ENCODE measurements around the gene BMPR1A. TPM values are rescaled to one million over a fixed set of nuclear protein-coding genes. Genes with fewer than 3 reads are reported as not detected.

The BMPR1A gene
- total RNA-seq, 1 experiment from 2014 or later = 24.3 TPM

GRCh38 chr10:86867149-86867548 is 110.7 kb downstream of the BMPR1A start:
- Histone ChIP-seq H3K4me1 (replicated peaks; ENCODE audit: insufficient read depth) (no peaks in the 10 kb centered on the region), H3K4me2 (no peak overlapping the region), H3K27ac (no peak overlapping the region), H3K9me3 (ENCODE audit: insufficient read depth, low read depth) (no peaks in the 10 kb centered on the region), H3K79me2 (ENCODE audit: low read depth) (no peaks in the 10 kb centered on the region), H3K27me3 (ENCODE audit: insufficient read depth, low read depth) (no peaks in the 10 kb centered on the region), H3K36me3 (ENCODE audit: low read depth) (no peaks in the 10 kb centered on the region), H2AFZ (no peak overlapping the region), H3K4me3 (no peak overlapping the region), H3F3A (ENCODE audit: insufficient read depth, low read depth) (no peaks in the 10 kb centered on the region), H3K9me2 (ENCODE audit: insufficient read depth) (no peaks in the 10 kb centered on the region), H4K20me1 (ENCODE audit: insufficient read depth) (no peaks in the 10 kb centered on the region)
- intact Hi-C loops (cut with micrococcal nuclease; ENCODE audit: unreplicated experiment) = no loop called here
- DNase-seq = no peak
- BruUV-seq (replicated peaks) = no TSS peak
- ChIA-PET CTCF (no interaction called here), POLR2A (ENCODE audit: unreplicated experiment) (no interaction called here)
- TF ChIP-seq CTCF (conservative IDR thresholded peaks at IDR 0.05) (no peak), EZH2 (IDR thresholded peaks at IDR 0.05; ENCODE audit: low read depth) (no peak)

- no peak overlapping the region for H2AFZ ChIP-seq
- no TSS peak for BruUV-seq (replicated peaks)
- no peaks in the 10 kb centered on the region for H3K9me2 ChIP-seq (ENCODE audit: insufficient read depth)
- H3K9me3 ChIP-seq (ENCODE audit: insufficient read depth, low read depth) = no peaks in the 10 kb centered on the region
- no peaks in the 10 kb centered on the region for H3F3A ChIP-seq (ENCODE audit: insufficient read depth, low read depth)
- H3K36me3 ChIP-seq (ENCODE audit: low read depth) = no peaks in the 10 kb centered on the region
- ChIA-PET CTCF (no interaction called here), POLR2A (ENCODE audit: unreplicated experiment) (interaction anchor here (0.6 kb wide), 1 partner anchor 34 kb away, joined by 14 read pairs; no protein-coding TSS in a partner anchor)
- no peaks in the 10 kb centered on the region for H3K27me3 ChIP-seq (ENCODE audit: insufficient read depth, low read depth)
- no peak overlapping the region for H3K4me3 ChIP-seq
- H3K4me2 ChIP-seq = no peak overlapping the region
- no peaks in the 10 kb centered on the region for H4K20me1 ChIP-seq (ENCODE audit: insufficient read depth)
- no peak overlapping the region for H3K27ac ChIP-seq
- TF ChIP-seq CTCF (conservative IDR thresholded peaks at IDR 0.05) (no peak), EZH2 (IDR thresholded peaks at IDR 0.05; ENCODE audit: low read depth) (no peak)
- H3K79me2 ChIP-seq (ENCODE audit: low read depth) = no peaks in the 10 kb centered on the region
- H3K4me1 ChIP-seq (replicated peaks; ENCODE audit: insufficient read depth) = no peaks in the 10 kb centered on the region
- intact Hi-C loops (cut with micrococcal nuclease; ENCODE audit: unreplicated experiment) = no loop called here
- DNase-seq = no peak
These were observed 111.9 kb downstream of the BMPR1A start for GRCh38 chr10:86868353-86868752.

- Histone ChIP-seq H3K27me3 (ENCODE audit: insufficient read depth, low read depth) (no peaks in the 10 kb centered on the region), H3F3A (ENCODE audit: insufficient read depth, low read depth) (no peaks in the 10 kb centered on the region), H3K4me1 (replicated peaks; ENCODE audit: insufficient read depth) (no peaks in the 10 kb centered on the region), H3K4me3 (no peak overlapping the region), H3K9me3 (ENCODE audit: insufficient read depth, low read depth) (no peaks in the 10 kb centered on the region), H4K20me1 (ENCODE audit: insufficient read depth) (no peaks in the 10 kb centered on the region), H3K9me2 (ENCODE audit: insufficient read depth) (no peaks in the 10 kb centered on the region), H3K36me3 (ENCODE audit: low read depth) (no peaks in the 10 kb centered on the region), H3K27ac (no peak overlapping the region), H2AFZ (no peak overlapping the region), H3K79me2 (ENCODE audit: low read depth) (no peaks in the 10 kb centered on the region), H3K4me2 (no peak overlapping the region)
- BruUV-seq (replicated peaks) = no TSS peak
- POLR2A ChIA-PET (ENCODE audit: unreplicated experiment) = no interaction called here
- no peak for DNase-seq
- TF ChIP-seq EZH2 (IDR thresholded peaks at IDR 0.05; ENCODE audit: low read depth) (no peak), CTCF (conservative IDR thresholded peaks at IDR 0.05) (no peak)
- intact Hi-C loops (cut with micrococcal nuclease; ENCODE audit: unreplicated experiment) = no loop called here
- CTCF ChIA-PET = no interaction called here
These were observed 114.3 kb downstream of the BMPR1A start for GRCh38 chr10:86870679-86871078.

All from PC-9 (cell line).